ENCODE data around the gene CDKL5.
"Not testable (repeated sequence)": the region's sequence is repeated elsewhere in the genome, so short reads cannot be mapped to it uniquely, and the experiment has no call there.

The CDKL5 gene

GRCh38 chrX:18574591-18574990 is 149.2 kb downstream of the CDKL5 start:
- DNase-seq (ENCODE audit: low read depth in 2 of 2), result no peak

GRCh38 chrX:18575744-18576143 is 150.3 kb downstream of the CDKL5 start:
- no peak for DNase-seq (ENCODE audit: low read depth in 2 of 2)

DNA sequence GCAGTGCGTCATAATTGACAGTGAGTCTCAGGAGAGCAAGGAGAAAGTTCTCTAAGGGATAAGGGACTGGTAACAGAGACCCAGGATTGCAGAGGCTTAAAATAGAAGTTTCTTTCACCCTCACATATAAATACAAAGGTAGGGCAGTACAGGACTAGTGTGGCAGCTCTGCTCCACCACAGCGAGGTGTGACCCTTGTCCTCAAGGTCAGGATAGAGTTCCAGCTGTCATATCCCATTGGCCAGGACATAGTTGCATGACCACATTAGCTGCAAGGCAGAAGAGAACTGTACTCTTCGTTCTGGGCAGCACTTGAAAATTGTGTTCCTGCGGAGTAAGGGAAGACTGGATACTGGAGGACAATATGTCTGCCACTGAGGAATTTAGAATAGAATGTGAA is 152.0 kb downstream of the CDKL5 start:
- DNase-seq (ENCODE audit: low read depth in 2 of 2), result no peak

DNA sequence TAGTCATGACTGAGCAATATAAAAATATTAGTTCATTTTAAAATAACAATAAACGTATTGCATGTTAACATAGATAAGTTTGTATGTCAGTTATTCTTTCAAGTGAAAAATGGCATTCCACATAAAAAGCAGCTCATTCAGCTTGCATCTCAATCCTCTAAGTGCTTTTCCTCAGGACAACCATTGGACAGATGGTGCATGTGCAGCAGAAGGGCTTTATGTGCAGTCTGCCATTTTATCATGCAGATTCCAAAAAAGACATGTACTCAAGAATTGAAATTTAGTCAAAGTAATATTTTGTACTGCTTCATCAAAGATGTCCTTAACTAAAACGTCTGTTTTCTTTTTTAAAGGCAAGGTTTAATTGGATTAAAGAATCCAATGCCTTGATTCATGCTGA is 153.1 kb downstream of the CDKL5 start:
- no peak for DNase-seq (ENCODE audit: low read depth in 2 of 2)

- DNase-seq (ENCODE audit: low read depth in 2 of 2), result no peak
Measured at GRCh38 chrX:18579495-18579894, 154.1 kb downstream of the CDKL5 start.

- DNase-seq (ENCODE audit: low read depth in 2 of 2), result no peak
Measured at GRCh38 chrX:18582910-18583493, 157.6 kb downstream of the CDKL5 start.

DNA sequence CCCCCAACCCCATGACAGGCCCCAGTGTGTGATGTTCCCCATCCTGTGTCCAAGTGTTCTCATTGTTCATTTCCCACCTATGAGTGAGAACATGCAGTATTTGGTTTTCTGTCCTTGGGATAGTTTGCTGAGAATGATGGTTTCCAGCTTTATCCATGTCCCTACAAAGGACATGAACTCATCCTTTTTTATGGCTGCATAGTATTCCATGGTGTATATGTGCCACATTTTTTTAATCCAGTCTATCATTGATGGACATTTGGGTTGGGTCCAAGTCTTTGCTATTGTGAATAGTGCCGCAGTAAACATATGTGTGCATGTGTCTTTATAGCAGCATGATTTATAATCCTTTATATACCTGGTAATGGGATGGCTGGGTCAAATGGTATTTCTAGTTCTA is 163.9 kb downstream of the CDKL5 start:
- DNase-seq (ENCODE audit: low read depth in 2 of 2), result not testable (repeated sequence)

GRCh38 chrX:18591834-18592233 is 166.4 kb downstream of the CDKL5 start:
- no peak for DNase-seq (ENCODE audit: low read depth in 2 of 2)

DNA sequence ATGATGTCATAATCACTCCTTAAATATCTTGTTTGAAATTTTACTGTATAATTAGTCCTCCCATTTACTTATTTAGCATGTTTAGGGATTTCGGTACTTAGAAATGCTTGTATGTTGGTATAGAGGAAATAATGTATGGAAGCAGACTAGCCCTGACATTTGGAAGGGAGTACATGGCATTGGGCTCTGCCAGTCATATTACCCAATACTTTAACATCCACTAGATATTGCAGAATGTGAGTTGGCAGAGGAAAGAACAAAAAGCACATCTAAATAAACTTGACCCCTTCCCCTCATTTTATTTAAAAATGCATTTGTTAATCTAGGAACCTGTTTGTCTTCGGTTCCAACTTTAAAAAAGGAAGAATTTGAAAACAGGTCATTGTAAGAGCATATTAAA is 168.7 kb downstream of the CDKL5 start:
- no peak for DNase-seq (ENCODE audit: low read depth in 2 of 2)

DNA sequence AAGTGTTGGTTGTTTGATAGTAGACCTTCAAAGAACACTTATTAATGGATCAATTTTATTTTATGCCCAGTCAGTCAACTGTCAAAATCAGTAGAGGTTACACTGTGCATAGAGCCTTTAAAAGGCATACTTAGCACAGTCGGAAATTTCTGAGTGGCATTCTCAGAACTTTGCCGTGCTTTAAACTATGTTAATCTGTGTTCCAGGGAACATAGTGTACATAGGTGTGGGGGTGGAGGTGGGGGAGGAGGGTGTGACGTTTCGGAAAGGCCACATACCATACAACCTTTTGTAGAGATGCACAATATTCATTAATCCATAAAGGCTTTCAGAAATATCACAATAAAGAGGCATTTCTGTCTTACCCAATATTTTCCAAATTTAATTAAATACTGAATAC is 170.7 kb downstream of the CDKL5 start:
- DNase-seq (ENCODE audit: low read depth in 2 of 2), result no peak

GRCh38 chrX:18598413-18598812 is 173.0 kb downstream of the CDKL5 start:
- DNase-seq (ENCODE audit: low read depth in 2 of 2), result no peak

- DNase-seq (ENCODE audit: low read depth in 2 of 2), result no peak
Measured at GRCh38 chrX:18607966-18608365, 182.6 kb downstream of the CDKL5 start.

DNA sequence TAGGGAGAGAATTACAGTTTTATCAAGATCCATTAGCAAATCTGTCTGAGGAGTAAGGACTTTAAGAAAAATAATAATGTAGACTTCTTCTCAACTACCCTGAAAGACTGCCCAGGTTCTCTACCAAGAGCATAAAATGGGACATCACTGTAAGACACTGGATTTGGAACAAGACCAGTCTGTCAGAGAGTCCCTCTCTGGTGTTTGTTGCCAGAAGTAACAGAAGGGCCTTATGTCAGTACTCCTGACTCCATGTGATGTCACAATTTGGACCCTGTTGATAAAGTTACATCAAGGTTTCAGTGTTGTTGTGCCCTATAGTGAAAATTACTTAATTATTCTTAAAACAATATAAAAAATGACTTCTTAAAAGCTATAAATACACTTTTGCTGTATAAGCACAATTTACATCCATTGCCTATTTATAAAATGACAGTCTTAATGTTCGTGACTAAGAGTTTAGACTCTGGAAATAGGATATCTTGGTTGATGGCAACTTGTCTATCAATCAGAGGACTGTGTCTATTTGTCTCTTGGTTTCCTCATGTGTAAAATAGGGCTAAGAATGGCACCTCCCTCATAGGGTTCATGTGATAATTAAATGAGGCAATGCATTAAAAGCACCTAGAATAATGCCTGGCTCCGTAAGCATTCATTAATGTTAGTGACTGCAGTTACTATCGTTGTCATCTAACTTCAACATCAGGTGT is 188.7 kb downstream of the CDKL5 start:
- DNase-seq (ENCODE audit: low read depth in 2 of 2), result no peak

DNA sequence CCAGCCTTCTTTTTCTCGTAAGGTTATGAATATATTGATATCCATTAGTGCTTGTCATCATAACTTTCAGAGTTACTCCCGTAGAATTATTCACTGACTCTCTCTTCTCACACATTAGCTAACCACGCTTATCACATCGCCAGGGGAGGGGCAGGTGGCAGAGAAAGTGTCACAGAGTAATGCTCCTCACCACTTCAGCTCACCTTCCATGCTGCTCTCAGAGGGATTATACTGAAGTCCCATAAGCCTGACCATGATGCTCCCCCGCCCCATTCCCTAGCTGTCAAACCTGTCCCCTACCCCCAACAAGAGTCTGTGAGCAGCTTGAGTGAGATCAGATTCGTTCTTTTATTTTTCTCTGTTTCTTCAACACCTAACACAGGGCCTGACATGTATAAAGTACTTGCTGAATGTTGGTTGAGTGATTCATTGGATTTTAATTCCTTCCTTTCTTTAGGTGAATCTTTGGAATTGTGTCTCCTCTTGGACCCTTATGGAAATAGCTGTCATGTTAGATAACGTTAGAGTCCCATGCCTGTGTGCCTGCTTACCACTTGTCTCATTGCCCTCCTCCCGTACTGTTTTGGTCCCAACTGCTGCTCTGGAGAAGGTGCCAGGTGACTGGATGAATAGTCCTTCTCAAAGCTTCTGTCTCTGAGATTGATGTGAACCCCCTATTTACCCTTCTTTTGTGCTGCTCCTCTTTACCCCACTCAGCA is 191.4 kb downstream of the CDKL5 start:
- DNase-seq (ENCODE audit: low read depth in 2 of 2), result no peak

DNA sequence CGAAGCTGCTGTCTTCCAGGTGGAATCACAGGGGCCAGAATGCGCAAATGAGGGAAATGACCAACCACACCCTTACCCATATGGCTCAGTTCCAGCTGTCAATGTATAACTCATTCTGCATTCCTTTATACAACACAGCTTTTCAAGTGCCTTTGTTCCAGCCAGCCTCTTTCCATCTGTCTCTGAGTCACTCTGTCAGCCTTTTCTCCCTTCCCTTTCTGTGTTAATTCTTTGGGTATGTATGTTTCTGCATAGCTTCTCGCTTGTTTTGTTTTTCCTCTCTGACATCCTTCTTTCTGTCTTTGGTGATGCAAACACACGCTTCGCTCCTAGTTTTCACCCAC is 192.0 kb downstream of the CDKL5 start:
- no peak for DNase-seq (ENCODE audit: low read depth in 2 of 2)

DNA sequence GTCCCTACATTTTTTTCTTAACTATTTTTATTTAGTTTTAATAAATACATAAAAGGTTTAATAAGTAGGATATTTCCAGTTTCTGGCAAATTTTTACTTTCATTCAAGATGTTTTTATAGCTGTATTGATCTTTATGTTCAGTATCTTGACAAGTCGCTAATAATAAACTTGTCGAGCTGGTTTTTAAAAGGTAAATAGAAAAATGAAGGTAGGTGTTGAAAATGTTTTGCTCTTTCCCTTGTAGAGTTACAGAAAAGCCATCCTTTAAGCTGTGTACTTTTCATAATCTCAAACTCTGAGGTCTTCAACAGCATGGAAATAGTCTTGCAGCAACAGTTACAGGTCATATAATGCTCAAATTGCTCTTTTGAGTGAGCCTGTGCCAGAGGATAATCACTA is 193.9 kb downstream of the CDKL5 start:
- no peak for DNase-seq (ENCODE audit: low read depth in 2 of 2)

DNA sequence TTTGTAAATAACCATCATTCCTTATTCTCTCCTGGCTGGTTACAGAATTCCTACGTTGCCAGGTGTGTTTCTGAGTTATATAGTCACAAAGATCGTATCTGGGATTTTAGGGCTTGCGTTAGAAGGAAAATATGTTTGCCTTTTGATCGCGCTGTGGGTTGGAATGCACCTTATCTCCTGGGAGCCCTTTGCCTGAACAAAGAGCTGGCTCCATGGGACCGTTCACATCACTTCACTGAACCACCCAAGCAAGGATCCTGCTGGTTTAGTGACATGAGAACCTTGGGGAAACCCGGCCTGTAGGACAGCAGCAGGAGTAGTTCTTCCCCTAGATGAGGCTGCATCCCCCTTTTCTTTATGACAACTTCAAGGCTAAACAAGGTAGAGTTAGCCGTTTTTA is 194.9 kb downstream of the CDKL5 start:
- no peak for DNase-seq (ENCODE audit: low read depth in 2 of 2)

DNA sequence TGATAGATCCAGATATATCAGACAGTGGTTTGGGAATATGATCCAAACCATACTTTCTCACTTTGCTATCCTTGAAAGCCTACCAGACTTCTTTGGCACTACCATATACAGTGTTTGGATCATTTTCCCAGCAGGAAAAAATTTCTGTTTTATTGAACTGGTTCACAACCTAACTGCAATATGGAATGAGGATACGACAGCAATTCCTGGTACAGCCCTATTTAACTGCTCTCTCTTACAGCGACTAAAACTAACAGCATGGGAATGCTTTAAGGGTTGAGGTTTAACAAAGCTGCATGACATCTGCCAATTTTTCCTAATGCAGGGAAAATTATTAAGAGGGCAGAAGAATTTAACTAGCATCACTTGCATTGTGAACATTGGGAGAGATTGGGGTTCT is 199.2 kb downstream of the CDKL5 start:
- DNase-seq (ENCODE audit: low read depth in 2 of 2), result no peak

GRCh38 chrX:18630934-18631333 is 205.5 kb downstream of the CDKL5 start:
- no peak for DNase-seq (ENCODE audit: low read depth in 2 of 2)

DNA sequence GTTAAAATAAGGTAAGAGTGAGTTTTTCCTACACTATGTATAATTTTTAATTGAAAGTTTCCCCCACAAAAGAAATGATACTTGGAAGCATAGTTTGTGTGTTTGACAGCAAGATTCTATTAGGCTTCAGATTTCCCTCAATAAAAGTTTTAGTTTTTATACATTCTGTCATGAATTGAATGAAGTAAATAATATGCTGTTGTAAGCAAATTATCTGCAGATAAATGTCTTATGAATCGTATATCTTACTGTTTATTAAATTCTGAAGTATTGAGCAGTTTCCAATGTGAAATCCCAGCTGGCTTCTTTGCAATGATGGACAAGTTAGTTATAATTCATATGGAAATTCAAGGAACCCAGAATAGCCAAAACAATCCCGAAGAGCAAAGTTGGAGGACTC is 213.0 kb downstream of the CDKL5 start:
- no peak for DNase-seq (ENCODE audit: low read depth in 2 of 2)

GRCh38 chrX:18639280-18639679 is 213.9 kb downstream of the CDKL5 start:
- no peak for DNase-seq (ENCODE audit: low read depth in 2 of 2)

DNA sequence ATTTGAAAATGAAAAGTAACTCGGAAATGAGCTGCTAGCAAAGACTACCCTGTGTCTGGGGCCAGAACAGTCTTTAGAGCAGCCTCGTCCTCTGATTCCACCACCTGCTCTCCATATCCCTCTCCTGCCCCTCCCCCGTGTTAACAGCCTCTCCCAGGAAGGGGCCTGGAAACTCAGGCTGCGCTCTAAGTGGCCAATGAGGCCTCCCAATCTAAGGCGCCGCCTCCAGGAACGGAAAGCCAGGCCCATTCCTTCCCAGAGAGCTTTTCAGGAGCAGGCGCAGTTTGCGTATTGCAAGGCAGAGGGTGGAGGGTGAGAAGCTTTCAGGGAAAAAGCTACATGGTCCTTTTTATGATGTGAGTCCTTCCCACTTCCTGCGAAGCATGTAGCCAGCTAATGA is 215.3 kb downstream of the CDKL5 start:
- no peak for DNase-seq (ENCODE audit: low read depth in 2 of 2)

GRCh38 chrX:18643243-18643642 is 217.8 kb downstream of the CDKL5 start:
- no peak for DNase-seq (ENCODE audit: low read depth in 2 of 2)

All from activated CD4-positive, alpha-beta T cell treated with anti-CD3 and anti-CD28 coated beads for 24 hours (primary cell).